GM12801 (cell line): ENCODE results near the gene NFATC4.

Experiments
- TF ChIP-seq, protein P1 (sequence below): IDR thresholded peaks from one replicate; pipeline ENCODE4 v1.5.1; 2011; ENCODE audit warnings: control low read depth; ENCODE audit not compliant: insufficient read length; ENCODE audit errors: extremely low read depth

NFATC4 gene

DNA sequence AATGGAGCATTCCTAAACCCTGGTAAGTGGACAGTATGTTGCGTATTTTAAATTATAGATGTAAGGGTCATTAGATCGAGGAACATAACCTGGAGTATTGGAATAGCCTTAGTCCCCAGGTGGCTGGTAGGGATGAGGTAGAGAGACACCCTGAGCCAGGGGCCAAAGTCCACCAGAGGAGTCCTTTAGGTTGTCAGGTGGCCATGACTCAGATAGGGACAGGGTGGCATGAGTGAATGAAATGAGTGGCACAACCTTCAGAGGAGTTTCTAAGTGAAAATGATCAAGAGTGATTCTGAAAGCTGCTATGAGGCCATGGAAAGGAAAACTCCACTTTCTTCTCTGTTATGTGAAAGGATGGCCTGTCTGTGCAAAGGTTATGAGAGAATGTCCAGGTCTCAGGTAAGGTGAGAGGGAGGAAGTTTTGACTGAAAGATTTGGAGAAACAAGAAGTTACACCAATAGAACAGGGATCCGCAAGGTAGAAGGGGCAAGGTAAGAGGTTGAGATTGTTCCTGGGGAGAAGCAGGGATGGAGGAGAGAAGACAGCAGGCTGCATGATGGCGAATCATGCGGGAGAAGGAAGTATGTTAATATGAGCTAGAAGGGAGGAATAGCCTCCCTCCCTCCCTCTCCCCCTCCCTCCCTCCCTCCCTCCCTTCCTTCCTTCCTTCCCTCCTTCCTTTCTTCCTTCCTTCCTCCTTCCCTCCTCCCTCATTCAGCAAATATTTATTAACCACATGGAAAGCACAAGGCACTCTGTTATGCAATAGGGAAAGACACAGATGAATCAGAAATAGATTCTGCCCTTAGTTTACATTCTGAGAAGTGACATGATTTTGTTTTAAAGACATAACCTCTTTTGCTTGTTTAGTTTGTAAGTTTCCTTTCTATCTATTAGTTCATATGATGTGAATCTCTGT lies 14.2 kb upstream of the NFATC4 start:
- TF ChIP-seq, protein P1, sequence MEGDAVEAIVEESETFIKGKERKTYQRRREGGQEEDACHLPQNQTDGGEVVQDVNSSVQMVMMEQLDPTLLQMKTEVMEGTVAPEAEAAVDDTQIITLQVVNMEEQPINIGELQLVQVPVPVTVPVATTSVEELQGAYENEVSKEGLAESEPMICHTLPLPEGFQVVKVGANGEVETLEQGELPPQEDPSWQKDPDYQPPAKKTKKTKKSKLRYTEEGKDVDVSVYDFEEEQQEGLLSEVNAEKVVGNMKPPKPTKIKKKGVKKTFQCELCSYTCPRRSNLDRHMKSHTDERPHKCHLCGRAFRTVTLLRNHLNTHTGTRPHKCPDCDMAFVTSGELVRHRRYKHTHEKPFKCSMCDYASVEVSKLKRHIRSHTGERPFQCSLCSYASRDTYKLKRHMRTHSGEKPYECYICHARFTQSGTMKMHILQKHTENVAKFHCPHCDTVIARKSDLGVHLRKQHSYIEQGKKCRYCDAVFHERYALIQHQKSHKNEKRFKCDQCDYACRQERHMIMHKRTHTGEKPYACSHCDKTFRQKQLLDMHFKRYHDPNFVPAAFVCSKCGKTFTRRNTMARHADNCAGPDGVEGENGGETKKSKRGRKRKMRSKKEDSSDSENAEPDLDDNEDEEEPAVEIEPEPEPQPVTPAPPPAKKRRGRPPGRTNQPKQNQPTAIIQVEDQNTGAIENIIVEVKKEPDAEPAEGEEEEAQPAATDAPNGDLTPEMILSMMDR: no peak

DNA sequence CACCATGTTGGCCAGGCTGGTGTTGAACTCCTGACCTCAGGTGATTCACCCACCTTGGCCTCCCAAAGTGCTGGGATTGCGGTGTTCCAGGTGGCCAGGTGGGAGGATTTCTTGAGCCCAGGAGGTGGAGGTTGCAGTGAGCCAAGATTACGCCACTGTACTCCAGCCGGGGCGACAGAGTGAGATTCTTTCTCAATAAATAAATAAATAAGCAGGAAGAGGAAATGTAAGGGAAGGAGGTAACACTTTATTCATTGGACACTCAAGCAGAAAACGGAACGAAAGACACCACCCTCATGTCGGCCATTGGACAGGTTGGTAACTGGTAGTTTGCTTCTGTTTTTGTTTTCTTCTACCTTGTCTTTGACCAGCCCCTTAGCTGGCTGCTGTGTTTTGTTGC lies 13.0 kb upstream of the NFATC4 start:
- TF ChIP-seq, protein P1: no peak

DNA sequence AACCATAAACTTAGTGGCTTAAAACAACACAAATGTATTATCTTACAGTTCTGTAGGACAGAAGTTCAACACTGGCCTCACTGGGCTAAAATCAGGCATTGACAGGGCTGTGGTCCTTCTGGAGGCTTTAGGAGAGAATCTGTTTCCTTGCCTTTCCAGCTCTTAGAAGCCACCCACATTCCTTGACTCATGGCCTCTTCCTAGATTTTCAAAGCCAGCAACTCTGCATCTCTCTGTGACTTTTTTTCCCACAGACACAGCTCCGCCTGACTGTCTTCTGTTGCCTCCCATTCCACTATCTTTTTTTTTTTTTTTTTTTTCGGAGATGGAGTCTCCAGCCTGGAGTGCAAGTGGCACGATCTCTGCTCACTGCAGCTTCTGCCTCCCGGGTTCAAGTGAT lies 11.8 kb upstream of the NFATC4 start:
- TF ChIP-seq, protein P1: no peak

DNA sequence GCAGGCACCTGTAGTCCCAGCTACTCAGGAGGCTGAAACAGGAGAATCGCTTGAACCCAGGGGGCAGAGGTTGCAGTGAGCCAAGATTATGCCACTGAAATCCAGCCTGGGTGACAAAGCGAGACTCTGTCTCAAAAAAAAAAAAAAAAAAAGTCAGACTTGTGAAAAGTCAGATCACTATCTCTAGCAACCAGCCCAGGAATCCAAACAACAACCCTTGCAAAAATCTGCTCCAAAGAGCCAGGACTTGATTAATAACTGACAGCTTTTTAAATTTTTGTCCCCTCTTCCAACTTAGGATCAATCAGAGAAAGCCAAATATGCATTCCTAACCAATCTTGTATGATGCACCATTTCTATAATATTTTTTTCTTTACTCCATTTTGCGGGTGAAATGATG lies 7.7 kb upstream of the NFATC4 start:
- TF ChIP-seq, protein P1: no peak

DNA sequence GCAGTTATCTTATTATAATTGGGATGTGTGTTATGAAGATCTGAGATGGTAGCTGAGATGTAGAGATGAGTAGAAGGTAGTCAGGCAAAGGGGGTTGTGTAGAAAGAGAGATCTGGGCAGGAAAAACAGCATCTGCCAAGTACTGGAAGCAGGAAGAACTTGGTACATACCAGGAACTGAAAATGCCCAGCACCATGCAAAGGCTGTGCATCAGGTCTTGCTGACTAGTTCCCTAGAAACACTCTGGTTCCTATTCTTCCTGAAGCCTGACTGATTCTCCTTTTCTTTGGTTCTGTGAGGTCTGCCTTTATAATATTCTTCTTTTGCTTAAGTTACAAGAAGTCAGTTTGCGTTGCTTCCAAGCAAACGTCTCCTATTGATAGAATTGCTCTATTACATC lies 6.7 kb upstream of the NFATC4 start:
- TF ChIP-seq, protein P1: no peak

DNA sequence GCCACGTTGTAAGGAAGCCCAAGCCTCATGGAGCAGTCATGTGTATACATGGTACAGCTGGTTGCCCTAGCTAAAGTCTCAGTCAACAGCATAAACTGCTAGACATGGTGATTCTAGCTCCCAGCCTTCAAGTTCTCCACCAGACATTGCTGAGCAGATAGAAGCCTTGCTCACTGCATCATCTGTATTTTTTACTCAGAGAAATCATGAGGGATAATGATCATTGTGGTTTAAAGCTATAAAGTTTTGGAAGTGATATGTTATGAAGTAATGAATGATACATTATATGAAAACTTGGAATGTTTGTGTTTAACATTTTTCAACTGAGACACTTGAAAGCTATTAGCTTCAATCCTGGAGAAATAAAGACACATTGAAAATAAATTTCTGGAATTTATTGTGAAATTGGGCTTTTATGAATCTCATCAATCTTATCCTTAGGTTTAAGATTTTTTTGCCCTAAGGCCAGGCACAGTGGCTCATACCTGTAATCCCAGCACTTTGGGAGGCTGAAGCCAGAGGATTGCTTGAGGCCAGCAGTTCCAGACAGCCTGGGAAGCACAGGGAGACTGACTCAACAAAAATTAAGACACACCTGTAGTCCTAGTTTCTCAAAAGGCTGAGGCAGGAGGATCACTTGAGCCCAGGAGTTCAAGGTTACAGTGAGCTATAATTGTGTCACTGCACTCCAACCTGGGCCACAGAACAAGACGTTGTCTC lies 5.6 kb upstream of the NFATC4 start:
- TF ChIP-seq, protein P1: no peak

DNA sequence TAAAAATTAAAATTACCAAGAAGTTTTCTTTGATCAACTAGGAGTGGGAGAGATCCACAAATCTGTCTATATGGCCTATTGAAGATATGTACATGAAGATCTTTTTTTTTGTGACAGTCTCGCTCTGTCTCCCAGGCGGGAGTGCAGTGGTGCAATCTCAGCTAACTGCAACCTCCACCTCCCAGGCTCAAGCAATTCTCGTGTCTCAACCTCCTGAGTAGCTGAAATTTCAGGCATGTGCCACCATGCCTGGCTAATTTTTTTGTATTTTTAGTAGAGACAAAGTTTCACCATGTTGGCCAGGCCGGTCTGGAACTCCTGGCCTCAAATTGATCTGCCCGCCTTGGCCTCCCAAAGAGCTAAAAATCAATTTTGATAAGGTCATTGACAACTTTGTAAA lies 4.6 kb upstream of the NFATC4 start:
- TF ChIP-seq, protein P1: no peak
